HG02623 (cell line): Measurements from ENCODE around the gene SH3BP4.
"Not testable (repeated sequence)": the region's sequence is repeated elsewhere in the genome, so short reads cannot be mapped to it uniquely, and the experiment has no call there.

Experiments
- ATAC-seq: cut with Tn5 transposase; IDR thresholded peaks from one replicate; pipeline ENCODE4 v1.9.1; 2021; ENCODE audit warnings: moderate library complexity; ENCODE audit not compliant: unreplicated experiment

Gene SH3BP4

GRCh38 chr2:235011929-235012631 is 60.3 kb downstream of the SH3BP4 start:
- no peak for ATAC-seq

GRCh38 chr2:235017441-235017840 is 65.6 kb downstream of the SH3BP4 start:
- ATAC-seq = no peak

GRCh38 chr2:235018838-235019237 is 67.0 kb downstream of the SH3BP4 start:
- no peak for ATAC-seq

- not testable (repeated sequence) for ATAC-seq
These were observed 68.3 kb downstream of the SH3BP4 start for GRCh38 chr2:235020141-235020540.

DNA sequence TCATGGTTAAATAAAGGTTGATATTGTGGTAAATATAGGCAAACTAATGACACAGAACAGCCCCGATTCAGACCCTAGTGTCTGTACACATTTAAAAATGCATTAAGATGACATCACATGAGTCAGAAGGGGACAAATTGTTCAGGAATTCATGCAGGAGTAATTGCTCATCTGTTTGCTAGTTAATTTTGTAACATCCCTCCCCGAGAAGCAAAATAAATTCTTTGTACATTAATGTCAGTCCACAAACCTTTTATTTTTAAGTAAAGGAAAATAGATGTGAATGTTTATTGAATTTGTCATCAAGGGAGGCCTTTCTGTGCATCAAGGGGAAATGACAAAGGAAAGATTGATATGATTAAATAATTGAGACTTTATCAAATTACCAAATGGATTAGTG is 69.9 kb downstream of the SH3BP4 start:
- no peak for ATAC-seq

GRCh38 chr2:235024191-235024860 is 72.5 kb downstream of the SH3BP4 start:
- no peak for ATAC-seq

GRCh38 chr2:235024931-235025773 is 73.3 kb downstream of the SH3BP4 start:
- ATAC-seq = no peak

DNA sequence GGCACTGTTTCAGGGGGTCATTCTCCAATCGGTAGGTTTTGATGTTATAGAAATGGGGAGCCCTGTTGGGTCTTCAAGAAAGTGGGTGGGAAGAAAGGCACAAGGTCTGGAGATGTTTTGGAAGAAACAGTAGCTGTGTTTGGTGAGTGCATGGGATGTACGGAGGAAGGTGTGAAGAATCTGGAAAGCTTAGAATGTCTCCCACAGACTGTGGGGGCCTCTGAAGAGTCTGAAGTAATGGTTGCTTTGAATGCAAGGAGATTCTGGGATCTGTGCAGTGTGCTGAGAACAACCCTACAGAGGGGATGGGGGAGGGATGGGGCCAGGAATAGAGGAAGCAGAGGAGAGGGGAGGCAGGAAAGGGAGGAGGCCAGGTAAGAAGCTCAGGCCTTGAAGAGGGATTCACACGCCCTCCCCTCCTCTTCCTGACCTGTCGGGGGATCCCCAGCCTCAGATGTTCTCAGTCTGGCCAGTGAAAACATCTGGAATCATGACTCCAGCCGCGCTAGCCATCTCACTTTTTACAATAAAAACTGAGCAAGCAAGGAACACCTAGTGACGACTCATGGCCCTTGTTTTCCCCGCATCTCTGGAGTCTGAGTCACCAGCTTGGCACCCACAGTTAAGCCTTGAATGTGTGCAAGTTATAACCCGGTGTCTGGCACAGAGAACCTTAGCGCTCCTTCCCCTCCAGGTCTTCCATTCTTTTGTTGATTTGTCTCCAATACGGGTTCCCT is 74.2 kb downstream of the SH3BP4 start:
- ATAC-seq = no peak

DNA sequence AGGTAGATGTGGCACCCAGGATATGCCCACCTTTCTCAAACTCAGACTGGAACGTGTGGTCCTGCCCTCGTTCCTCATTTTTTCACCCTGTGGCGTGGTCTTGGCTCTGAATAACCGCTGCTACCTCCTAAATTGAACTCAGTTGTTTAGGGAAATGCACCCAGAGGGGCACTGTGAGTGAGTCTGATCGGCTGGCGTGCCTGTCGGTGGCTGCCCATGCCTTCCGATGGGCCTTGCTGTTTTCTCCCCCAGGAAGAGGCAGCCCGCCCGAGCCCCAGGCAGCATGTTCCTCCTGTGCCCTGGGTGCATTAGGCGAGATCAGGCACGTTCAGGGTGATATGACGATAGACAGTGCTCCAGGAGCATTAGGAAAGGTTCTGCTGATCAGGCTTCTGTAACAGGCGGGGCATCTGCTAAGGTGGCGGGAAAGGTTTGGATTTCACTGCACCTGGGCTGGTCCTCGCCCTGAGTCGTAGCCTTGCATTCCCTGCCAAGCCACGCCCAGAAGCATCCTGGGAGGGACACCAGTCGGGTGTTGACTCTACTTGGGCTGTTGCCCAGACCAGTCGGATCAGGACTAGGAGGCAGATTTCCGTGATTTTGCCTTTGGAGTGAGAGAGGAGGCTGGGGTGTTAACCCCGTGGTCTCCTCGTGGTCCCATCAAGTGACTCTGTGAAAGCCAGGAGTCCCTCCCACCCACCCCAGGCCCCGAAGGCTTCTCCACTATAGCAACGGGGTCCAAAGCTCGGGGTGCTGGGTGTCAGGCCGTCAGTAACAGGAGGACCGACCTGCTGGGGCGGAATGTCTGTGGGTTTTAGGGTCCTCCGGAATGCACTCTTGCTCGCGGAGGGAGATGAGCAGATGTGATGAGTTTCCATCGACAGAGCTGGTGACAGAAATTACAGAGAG is 75.1 kb downstream of the SH3BP4 start:
- no peak for ATAC-seq

DNA sequence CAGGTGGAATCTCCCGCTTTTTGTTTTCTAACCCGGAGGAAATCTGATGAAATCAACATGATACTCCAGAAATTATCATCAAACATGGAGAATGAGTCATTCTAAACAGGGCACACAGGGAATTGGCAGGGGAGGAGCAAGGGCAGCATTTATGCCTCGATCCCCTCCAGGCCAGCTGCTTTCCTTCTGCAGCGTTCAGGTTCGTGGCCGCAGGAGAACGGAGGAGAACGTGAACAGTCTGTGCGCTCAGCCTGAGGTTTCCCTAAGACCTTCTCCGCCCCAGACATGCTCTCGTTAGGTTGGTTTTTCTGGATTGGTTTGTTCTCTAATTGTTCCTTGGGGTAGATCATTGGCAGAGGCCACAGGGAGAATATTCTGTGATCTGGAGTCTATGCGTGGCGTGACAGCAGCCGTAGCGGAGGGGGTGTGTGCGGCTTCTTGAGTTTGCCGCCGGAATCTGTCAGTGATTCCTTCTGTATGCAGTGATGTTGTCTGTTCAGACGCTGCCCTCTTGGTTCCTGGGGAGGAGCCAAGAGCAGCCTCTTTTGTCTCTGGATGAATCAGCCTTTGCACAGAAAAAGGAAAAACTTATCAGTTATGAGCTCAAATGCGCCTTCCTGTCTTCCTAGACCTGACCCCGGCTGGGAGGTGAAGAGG is 75.9 kb downstream of the SH3BP4 start:
- ATAC-seq = no peak

- no peak for ATAC-seq
These were observed 76.8 kb downstream of the SH3BP4 start for GRCh38 chr2:235028646-235029045.

DNA sequence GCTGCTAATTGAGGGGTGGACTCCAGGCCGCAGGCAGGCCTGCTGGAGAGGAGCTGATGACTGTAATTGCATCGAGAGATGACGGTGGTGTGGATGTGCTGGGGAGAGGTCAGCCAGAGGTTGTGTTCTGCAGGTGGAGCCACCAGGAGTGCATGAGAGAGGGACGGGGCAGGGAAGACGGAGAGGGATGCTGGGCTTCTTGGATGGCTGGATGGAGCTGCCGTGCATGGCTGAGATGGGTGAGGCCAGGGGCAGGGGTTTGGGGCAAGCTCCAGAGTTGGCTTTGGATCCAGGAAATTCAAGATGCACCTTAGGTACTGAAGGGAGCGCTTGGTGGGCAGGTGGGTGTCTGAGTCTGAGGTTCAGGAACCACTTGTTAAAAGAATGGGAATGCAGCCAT is 77.2 kb downstream of the SH3BP4 start:
- ATAC-seq = no peak

DNA sequence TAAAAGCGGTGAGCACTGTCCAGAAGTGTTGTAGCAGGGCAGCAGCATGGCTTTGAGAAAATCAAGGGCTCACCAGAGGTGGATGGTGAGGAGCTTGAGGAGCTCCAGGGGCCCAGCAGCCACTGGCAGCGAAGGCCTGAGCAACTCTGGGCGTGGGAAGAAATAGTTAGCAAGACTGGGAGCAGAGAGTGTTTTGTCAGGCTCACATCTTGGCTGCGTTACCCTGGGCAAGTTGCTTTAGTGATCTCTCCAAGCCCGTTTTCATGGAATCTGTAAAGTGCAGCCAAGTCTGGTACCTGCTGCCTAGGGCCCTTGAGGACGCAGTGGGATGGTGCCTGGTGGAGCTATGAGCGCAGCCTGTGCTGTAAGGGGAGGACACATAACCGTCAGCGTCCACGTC is 78.3 kb downstream of the SH3BP4 start:
- no peak for ATAC-seq

- no peak for ATAC-seq
These were observed 79.1 kb downstream of the SH3BP4 start for GRCh38 chr2:235030936-235031335.

GRCh38 chr2:235031686-235032373 is 80.0 kb downstream of the SH3BP4 start:
- no peak for ATAC-seq

GRCh38 chr2:235032466-235032865 is 80.6 kb downstream of the SH3BP4 start:
- no peak for ATAC-seq

GRCh38 chr2:235032949-235033348 is 81.1 kb downstream of the SH3BP4 start:
- no peak for ATAC-seq

DNA sequence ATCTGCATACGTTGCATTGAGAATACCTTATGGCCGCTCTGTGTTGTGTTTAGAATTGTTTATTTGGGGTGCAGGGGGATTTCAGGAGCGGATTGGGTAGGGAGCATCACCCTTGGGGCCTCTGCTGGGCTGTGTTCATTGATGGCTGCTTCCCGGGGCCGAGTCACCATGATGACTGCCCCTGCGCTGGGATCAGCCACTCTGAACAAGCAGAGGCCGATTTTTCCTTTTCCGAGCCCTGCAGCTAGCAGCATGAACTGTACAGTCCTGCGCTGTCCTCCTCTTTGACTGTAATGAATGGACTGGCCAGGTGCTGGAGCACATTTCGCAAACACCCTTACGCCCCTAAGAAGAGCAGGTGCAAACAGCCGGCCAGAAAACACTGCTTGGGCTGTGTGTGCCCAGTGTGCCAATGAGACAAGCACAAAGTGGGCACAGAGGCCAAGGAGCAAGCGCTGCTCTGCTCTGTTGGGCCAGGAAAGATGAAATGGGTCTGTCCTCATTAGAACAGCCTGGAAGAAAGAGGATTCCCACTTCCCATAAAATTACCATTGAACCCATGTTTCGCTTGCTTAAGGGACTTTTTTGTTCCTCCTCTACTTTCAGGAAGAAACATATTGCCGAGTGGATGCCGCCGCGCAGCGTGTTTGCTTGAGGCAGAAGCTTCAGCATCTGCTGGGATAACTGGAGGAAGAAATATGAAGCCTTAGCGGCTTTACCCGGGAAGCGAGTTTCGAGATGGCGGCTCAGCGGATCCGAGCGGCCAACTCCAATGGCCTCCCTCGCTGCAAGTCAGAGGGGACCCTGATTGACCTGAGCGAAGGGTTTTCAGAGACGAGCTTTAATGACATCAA is 82.7 kb downstream of the SH3BP4 start:
- ATAC-seq = no peak
